GM19035 (cell line): ENCODE measurements around the gene SDR42E1.
"Not testable (repeated sequence)": the region's sequence is repeated elsewhere in the genome, so short reads cannot be mapped to it uniquely, and the experiment has no call there.

Experiments
- ATAC-seq: cut with Tn5 transposase; IDR thresholded peaks from one replicate; pipeline ENCODE4 v1.9.1; 2021; ENCODE audit not compliant: unreplicated experiment

The SDR42E1 gene

DNA sequence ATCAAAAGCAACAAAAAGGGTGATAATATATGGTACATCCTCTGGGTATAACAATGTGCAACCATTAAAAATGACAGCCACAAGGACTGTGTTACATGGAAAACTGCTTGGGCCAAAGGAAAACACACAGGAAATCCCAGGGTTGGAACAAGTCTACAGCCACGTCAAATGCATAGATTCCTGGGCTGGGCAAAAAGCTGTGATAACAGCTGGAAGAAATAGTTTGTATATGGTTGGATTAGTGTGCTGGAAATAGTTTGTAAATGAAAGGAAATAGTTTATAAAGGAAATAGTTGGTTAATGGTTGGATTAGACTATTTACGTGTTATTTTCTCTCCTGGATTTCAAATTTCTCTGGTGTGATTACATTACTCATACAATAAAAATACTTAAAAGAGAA lies 26.4 kb upstream of the SDR42E1 start:
- no peak for ATAC-seq

DNA sequence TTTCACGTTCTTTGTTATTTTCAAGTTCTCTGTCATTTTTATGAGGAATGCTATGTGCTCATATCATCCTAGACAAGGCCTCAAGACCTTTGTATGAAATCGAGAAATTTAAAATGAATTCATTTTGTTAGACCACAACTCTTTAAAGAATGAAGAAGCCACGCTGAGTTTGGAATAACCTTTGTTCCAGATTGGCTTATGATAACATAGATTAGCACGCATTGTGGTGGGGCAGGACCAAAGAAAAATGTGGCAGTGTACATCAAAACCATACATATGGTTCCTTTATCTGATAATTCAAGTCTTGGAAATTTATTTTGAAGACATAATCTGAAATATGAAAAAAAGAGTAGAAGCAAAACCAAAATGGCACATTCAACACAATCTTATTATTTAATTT lies 26.0 kb upstream of the SDR42E1 start:
- ATAC-seq: no peak

DNA sequence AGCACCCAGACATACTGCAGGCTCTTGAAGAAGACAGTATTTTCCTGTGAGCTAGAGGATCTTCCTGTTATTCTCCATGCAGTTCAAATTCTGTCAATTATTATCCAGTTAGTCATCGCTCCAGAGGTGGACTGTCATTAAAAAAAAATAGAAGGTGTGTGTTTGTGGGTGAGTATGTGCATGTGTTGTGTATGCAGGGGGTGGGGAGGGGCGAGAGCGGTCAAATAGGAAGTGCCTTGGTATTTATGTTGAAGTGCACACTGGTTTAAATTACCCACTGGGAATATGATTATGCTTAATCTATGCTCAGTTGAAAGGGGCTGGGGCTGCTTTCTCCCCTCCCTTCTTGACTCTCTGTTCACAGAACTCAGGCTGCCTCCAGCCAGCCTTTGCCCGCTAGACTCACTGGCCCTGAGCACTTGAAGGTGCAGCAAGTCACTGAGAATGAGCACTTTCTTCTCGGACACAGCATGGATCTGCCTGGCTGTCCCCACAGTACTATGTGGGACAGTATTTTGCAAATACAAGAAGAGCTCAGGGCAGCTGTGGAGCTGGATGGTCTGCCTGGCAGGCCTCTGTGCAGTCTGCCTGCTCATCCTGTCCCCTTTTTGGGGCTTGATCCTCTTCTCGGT lies 23.8 kb upstream of the SDR42E1 start, which contains the start of gene HSD17B2:
HSD17B2 (plus strand) TSS at position 273 of the 632 bp plus-strand sequence; CDS start at position 445, 172 bp downstream.
- no peak for ATAC-seq

DNA sequence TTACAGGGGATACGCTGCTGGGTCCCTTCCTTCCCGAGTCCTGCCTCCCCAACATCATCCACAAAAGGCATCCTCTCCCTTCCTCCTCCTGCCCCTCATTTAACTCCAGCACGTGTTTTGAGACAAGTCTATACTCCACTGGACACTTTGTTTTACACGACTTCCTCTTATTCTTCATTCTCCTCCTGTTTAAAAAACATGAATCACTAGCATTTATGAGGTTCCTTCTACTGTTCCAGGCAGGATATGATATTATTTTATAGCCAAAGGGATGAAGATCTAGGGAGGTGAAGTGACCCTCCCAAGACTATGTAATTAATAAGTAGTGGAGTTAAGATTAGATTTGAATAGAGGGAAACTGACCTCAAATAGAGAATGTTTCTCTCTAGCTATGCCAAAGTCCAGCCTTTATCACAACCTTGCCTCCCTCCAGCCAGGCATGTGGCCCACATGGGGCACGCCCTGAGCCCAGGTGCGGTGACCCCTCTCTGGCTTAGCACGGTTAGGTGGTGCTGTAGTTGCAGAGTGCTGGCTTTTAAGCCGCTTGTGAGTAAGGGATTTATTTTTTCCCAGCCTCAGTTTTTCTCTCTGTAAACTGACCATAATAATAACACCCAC lies 22.5 kb upstream of the SDR42E1 start:
- no peak for ATAC-seq

DNA sequence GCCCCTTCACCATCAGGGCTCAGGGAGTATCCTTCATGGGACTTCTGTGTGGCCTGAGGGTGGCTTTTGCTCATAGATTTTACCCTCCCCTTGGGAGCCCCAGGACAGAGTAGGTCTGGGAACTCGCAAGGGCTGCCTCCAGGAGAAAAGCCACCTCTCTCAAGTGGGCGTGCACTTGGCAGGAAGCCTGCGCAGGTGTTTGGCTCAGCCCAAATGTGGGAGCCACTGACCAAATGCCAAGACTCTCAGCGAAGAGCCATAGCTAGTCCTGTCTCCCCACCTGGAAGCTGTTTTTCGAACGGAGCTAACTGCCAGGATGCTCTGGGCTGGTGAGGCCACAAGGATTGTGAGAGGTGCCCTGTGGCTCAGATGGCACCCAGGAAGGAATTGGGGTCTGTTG lies 21.7 kb upstream of the SDR42E1 start:
- ATAC-seq: no peak

DNA sequence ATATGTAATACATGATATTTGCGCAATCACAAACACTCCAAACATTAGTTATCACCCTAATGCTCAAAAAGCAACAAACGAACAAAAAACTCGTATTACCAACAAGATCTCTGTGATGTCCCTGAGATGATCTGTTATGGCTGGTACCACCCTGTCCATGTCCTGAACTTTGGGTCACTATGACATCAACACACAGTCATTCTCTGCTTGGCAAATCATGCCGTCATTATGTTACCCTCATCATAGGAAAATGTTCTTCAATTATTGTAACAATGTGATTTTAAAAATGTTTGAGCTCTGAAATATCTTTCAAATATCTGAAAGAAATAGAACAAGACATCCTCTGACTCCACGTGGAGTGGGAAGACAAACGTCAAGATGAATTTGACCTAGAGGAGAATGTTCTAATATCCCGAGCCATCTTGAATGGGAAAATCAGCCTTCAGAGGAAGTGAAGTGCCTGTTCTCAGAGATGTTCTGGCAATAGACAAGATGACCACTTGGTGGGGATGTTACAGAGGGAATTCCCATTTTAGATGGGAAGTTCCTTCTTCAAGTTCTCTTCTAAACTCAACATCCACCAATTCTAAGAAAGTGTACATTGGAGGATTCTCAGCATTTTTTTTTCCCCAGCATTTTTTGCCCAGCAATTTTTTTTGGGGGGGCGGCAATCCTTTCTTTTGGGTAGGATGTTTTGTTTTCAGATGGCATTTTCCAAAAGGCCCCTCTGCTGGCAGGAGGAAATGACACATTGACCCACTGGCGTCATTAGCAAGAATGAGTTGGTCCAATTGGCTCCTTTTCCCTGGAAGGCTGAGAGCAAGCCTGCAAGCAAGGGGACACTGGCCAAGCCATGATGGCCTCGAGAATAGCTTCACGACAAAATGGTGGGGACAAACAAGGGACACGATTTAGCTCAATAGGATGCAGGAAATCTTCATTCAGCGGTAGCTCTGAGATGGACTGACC lies 20.1 kb upstream of the SDR42E1 start:
- no peak for ATAC-seq

DNA sequence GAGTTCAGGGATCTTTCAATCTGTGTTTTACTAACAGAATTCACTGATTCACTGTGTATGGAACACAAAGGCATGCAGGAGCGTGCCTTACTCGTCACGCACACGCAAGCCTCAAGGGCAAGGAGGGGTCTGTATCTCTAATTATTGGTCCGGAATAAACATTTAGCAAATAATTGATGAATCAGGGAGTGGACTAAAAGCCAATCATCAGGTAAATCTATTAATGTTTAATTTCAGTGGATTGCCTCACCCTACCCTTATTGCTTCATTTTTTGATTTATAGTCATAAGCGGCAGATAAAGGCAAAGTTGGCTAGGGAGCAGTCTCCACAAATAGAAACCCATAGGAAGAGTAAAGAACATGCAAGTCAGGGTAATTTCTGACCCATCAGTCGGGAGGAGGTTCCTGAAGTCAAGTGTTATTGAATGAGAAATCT lies 16.4 kb upstream of the SDR42E1 start:
- no peak for ATAC-seq

DNA sequence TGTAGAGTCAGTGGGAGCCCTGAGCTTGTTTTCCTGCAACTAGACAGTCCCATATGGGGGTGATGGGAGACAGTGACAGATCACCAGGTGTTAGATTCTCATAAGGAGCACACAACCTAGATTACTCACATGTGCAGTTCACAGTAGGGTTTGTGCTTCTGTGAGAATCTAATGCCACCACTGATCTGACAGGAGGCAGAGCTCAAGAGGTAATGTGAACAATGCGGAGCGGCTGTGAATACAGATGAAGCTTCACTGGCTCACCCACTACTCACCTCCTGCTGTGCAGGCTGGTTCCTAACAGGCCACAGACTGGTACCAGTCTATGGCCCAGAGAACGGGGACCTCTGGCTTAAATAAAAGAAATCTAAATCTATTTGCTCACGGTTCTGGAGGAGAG lies 13.6 kb upstream of the SDR42E1 start:
- ATAC-seq: no peak

DNA sequence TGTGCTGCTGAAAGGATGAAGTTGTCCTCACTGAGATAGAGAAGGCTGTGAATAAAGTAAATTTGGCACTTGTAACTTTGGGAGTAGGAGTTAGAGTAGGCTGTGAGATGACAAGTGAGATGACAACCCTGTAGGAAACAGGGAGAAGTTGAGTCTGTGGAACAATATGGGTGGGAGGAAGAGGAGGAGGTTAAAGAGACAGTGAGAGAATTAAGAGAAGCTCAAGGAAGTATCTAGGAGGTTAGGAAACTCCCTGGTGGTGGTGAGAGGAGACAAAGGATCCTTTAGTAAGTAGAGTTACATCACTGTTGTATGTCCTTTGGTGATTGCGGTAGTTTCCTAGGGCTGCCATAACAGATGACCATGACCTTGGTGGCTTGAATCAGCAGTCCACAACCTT lies 13.0 kb upstream of the SDR42E1 start:
- ATAC-seq: no peak

DNA sequence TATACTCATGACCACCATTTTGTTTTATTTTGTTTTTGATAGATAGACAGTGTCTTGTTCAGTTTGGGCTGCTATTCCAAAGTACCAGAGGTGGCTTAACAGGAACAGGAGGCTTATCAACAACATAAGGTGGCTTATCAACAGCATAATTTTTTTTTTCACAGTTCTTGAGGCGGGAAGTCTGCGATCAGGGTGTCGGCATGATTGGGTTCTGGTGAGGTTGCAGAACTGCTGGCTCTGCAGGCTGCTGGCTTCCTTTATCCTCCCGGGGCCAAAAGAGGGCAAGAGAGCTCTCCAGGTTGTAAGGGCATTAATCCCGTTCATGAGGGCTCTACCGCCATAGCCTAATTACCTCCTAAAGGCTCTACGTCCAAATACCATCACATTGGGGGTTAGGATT lies 11.9 kb upstream of the SDR42E1 start:
- no peak for ATAC-seq

DNA sequence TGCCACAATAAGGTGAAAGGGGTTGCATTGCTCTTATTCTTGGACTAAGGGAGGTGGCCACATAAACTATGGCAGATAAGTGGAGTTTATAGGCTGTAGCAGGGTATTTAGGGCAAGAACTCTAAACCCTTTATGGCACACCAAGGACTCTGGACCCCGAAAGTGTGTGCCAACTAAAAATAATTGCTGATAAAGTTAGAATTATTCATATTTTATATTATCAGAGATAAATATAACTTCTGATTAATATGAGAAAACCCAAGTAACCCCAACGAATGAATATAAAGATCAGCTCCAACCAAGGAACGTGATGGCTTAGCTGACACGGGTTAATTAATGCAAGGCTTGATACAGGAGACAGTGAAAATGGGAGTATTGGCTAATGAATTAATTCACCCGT lies 8.8 kb upstream of the SDR42E1 start:
- no peak for ATAC-seq

DNA sequence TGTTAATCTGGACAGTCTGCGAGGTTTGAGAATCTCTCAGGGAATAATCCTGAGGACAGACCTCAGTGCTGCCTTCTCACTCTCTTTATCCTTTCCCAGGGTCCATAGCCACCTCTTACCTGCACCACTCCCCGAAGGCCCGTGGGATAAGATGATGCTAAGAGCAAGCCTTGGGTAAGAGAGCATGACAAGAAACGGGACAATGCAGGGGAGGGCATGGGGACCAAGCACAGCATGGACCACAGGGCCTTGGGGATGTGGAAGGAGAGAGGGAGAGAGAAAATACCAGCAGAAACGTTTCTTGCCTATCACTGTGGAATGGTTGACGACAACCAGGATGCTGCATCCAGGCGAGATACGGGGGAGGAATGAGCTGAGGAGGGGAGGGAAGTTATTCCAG lies 8.3 kb upstream of the SDR42E1 start:
- ATAC-seq: no peak

DNA sequence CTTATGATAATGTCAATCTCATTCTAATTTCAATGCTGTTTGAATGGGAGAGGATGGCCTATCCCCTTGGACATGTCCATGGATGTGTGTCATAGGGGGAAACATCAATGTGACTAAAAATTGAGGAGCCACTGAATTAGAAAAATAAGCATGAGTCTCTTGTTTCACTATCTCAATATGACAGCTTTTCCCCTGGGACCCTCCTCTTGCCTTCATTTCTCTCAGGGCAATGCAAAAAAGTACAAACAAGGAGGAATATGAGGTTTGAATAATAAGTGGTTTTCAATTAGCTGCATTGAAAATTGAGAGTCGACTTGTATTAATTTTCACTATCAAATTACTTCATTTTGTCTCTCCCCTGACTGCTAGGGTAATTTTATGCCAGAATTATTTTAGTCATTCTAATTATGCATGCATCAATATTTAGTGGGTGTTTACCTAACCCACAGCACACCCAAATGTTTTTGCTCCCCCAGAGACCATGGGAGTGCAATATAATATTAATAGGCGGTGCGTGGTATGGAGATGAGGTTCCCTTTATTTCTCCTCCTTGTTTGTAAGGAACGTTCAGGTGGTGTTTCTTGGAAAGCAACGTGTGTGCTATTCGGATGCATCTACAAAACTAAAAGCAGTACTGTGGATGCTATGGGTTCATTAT lies 6.8 kb upstream of the SDR42E1 start:
- no peak for ATAC-seq

DNA sequence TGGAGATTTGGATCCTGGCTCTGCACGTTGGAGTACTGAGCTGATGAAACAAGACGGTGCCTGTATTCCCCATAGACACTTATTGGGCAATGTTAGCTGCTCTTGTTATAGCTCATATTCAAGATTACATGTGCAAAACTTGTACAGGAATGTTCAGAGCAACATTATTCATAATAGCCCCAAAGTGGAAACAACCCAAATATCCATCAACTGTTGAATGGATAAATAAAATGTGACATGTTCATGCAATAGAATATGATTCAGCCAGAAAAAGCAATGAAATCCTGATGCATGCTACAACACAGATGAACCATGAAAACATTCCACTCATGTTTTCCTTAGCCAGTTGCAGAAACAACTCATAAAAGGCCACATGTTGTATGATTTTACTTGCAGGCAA lies 5.7 kb upstream of the SDR42E1 start:
- no peak for ATAC-seq

DNA sequence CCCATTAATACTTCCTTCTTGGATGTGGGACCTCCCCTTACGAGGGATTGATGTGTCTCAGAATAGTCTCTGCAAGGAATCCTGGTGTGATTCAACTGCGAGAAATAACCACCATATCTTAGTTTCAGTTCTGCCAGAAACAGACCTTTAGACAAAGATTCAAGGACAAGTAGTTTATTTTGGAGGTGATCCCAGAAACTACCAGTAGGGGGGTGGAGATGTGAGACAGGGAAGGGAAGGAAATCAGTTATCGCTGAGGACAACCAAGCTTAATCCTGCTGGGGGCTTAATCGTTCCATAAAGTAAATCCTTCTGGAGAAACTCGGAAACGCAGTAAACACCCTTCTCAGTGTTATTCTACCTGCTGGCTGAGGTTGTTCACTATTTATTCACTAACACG lies 5.0 kb upstream of the SDR42E1 start:
- ATAC-seq: no peak

DNA sequence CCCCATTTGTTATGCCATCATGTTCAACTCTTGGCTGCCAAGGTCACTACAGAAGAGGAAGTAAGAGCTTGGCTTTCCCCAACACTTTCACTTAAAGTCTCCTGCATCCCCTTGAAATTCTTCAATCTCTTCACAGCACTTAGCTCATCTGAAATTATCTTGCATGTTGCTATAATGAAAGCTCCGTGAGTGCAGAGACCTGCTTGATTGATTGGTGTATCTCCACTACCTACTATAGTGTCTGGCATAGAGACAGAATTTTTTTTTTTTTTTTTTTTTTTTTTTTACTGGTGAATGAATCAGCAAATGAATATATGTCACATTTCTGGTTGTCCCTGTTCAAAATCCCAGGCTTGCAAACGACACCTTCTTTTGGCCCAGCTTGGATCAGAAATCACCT lies 1.9 kb upstream of the SDR42E1 start:
- ATAC-seq: no peak

DNA sequence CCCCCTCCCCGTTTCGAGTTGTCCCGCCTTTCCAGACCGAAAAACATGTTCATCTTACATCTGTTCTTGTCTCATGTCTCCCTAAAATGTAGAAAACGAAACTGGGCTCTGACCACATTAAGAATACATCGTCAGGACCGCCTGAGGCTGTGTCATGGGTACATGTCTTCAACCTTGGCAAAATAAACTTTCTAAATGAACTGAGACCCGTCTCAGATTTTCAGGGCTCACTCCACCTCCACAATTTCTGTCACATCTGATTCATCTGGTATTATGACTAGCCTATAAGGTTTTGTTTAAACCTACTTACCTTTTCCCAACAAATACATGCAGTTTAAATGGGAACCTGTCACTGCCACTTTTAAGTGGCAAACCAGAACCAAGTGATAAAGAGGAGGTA lies 621 bp downstream of the SDR42E1 start:
- ATAC-seq: no peak

DNA sequence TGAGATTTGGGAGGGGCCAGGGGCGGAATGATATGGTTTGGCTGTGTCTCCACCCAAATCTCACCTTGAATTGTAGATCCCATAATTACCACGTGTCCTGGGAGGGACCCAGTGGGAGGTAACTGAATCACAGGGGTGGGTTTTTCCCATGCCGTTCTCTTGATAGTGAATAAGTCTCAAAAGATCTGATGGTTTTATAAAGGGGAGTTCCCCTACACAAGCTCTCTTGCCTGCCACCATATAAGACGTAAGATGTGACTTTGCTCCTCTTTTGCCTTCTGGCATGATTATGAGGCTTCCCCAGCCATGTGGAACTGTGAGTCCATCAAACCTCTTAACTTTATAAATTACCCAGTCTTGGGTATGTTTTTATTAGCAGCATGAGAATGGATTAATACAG lies 1.5 kb downstream of the SDR42E1 start:
- ATAC-seq: not testable (repeated sequence)

DNA sequence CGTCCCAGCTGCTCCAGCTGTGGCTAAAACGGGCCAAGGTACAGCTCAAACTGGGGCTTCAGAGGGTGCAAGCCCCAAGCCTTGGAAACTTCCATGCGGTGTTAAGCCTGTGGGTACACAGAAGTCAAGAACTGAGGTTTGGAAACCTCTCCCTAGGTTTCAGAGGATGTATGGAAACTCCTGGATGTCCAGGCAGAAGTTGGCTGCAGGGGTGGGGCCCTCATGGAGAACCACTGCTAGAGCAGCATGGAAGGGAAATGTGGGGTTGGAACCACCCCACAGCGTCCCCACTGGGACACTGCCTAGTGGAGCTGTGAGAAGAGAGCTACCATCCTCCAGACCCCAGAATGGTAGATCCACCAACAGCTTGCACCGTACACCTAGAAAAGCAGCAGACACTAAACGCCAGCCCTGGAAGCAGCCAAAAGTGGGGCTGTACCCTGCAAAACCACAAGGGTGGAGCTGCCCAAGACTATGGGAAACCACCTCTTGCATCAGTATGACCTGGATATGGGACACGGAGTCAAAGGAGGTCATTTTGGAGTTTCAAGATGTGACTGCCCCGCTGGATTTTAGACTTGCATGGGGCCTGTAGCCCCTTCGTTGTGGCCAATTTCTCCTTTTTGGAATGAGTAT lies 2.2 kb downstream of the SDR42E1 start:
- ATAC-seq: no peak

DNA sequence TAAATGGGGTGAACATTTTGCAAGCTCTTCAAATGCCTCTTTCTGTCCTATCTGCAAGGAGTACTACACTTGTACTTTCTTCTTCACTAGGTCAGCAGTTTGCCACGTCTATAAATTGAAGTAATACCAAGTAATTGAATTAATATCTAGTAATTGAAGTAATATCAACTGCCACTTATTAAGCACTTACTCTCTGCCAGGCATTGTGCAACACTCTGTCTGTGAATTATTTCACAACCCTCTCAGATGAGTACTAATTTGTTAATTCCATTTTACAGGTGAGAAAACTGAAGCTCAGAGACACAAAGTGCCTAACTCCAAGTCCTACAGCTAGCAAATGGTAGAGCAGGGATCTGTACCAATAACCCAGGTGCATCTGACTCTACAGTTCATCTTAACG lies 4.1 kb downstream of the SDR42E1 start:
- no peak for ATAC-seq

DNA sequence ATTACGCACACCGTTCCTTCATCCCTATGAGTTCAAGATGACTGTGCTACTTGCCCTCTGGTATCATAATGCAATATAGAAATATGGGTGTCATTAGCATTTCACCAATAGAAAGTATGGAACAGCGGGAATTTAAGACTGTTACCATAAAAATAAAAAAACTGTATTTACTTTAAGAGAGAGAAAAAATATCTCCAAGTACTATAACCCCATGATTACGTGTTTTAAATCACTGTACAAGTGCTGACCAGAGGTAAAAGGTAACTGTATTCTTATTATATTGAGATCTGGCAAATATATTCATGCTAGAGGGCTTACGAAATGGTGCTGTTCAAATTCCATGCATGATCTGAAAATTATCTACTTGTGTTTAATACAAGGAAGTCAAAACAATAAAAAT lies 5.2 kb downstream of the SDR42E1 start:
- ATAC-seq: no peak
